GM19240 (cell line): Measurements from ENCODE around the gene HOMEZ.
A peak's percentile ranks its signal among the peaks of the same experiment; 100 is the strongest.
"Not testable (repeated sequence)": the region's sequence is repeated elsewhere in the genome, so short reads cannot be mapped to it uniquely, and the experiment has no call there.

Experiments
- DNase-seq: peaks from one replicate; pipeline ENCODE4 v3.0.0; 2011; ENCODE audit warnings: low spot score; ENCODE audit not compliant: insufficient read length

The HOMEZ gene, protein sequence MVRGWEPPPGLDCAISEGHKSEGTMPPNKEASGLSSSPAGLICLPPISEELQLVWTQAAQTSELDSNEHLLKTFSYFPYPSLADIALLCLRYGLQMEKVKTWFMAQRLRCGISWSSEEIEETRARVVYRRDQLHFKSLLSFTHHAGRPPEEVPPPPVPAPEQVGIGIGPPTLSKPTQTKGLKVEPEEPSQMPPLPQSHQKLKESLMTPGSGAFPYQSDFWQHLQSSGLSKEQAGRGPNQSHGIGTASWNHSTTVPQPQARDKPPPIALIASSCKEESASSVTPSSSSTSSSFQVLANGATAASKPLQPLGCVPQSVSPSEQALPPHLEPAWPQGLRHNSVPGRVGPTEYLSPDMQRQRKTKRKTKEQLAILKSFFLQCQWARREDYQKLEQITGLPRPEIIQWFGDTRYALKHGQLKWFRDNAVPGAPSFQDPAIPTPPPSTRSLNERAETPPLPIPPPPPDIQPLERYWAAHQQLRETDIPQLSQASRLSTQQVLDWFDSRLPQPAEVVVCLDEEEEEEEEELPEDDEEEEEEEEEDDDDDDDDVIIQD

DNA sequence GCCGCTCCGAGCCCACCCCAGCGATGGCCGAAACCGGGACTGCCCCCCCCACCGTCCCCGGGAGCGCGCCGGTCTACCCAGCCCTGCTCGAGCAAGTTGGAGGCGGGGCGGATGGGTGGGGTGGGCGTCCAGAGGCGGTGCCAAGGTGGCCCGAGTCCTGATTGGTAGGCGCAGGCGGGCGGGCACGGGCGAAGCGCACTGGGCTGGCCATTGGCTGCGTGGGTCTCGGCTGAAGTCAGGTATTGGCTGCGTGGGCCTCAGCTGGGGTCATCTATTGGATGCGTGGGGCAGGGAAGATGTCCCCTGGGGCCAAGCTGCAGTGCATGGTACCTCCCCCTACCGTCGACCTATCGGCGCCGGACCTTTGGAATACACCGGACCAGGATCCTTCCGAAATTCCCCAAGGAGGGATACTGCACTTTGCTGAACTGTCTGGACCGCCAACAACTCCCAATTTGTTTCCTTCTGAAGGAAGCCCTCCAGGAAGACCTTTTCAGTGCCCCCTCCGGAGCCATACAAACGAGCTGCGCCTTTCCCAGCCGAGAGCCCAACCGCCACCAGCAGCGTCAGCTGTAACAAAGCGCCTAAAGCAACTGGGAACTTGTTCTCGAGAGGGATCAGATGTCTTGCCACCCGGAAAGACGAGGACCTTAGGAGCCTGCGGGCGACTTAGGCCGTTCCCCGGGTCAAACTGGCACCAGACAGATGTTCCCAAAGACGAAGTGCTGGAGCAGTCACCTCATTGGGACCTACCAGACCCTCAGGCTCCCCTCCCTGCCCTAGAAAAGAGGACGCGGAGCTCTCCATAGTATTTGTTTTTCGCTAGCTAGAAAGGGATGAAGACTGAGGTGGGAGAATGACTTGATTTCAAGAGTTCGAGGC, at the start of gene HOMEZ:
TSS of gene HOMEZ (minus strand) at position 113 of the 882 bp plus-strand sequence. CDS start 180 bp downstream, outside the sequence.
- peak; percentile 94 for DNase-seq

DNA sequence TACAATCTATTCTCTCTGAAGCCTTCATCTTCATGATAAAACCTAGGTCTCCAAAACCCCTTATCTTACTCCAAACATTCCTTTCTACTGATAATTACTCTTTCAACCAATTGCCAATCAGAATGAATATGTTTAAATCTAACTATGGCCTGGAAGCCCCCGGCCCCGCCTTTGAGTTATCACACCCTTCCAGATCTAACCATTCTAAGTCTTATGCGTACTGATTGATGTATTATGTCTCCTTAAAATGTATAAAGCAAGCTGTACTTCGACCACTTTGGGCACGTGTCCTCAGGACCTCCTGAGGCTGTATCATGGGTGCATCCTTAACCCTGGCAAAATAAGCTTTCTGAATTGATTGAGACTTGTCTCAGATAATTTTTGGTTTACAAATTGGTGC, 49.7 kb upstream of the HOMEZ start:
- no peak for DNase-seq

DNA sequence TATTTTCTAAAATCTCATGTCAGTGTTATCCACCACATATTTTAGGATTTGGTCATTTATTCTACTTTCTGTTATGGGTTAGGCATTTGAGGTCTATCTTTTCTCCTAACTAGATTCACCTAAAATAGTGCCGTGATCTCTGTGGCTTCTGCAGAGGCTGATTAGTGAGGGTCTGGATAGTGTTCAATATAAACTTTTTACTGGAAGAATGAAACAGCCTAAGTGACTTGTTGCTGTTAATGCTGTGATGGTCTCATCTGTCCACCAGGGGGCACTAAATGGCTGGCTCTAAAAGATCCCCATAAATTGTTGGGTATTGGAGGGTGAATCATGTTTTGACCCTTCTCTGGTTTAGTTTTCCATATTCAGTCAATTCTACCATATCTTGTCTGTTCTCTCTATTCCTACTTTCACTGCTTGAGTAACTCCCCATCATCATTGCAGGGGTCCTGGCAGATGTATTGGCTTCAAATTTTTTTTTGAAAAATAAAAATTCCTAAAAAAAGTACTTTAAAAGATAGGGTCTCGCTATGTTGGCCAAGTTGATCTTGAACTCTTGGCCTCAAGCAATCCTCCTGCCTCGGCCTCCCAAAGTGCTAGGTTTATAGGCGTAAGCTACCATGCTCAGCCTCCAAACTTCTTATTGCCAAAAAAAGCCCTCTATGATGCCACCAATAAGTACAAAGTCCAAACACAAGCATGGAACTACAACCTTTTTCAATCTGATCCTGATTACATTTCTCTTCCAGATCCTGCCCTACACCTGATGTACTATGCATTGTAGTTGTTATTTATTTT, 42.2 kb upstream of the HOMEZ start:
- peak; percentile 46 for DNase-seq

DNA sequence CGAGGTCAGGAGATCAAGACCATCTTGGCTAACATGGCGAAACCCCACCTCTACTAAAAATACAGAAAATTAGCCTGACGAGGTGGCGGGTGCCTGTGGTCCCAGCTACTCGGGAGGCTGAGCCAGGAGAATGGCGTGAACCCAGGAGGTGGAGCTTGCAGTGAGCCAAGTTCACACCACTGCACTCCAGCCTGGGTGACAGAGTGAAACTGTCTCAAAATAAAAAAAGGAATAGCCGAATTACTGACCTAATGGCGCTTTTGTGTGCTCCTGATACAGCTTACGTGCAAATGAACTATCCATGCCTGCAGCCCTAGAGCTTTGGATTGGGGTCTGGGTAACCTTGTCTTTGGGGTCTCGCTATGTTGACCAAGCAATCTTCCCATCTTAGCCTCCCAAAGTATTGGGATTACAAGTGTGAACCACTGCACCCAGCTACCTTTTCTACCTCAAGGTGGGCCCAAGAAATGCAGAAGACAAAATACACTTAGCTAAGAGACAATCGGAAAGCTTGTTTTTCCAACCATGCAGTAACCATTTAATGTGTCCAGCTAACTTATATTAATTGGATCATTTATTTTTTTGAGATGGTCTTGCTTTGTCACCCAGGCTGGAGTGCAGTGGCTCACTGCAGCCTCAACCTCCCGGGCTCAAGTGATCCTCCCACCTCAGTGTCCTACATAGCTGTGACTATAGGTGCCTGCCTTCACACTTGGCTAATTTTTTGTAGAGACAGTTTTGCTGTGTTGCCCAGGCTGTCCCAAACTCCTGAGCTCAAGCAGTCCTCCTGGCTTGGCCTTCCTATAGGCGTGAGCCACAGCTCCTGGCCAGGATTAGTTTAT, 40.8 kb upstream of the HOMEZ start:
- no peak for DNase-seq

DNA sequence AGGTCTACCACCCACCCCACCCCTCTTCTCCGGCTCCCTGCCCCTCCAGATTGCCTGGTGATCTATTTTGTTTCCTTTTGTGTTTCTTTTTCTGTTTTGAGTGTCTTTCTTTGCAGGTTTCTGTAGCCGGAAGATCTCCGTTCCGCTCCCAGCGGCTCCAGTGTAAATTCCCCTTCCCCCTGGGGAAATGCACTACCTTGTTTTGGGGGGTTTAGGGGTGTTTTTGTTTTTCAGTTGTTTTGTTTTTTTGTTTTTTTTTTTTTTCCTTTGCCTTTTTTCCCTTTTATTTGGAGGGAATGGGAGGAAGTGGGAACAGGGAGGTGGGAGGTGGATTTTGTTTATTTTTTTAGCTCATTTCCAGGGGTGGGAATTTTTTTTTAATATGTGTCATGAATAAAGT, 39.8 kb upstream of the HOMEZ start:
- DNase-seq, result not testable (repeated sequence)

DNA sequence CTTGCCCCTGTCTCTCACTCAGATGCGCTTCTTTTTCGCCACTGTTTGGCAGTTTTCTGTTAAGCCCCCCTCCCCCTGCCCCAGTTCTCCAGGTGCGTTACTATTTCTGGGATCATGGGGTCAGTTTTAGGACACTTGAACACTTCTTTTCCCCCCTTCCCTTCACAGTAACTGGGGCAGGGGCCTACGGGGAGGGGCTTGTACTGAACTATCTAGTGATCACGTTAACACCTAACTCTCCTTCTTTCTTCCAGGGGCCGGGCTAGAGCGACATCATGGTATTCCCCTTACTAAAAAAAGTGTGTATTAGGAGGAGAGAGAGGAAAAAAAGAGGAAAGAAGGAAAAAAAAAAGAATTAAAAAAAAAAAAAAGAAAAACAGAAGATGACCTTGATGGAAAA, 39.1 kb upstream of the HOMEZ start:
- no peak for DNase-seq

DNA sequence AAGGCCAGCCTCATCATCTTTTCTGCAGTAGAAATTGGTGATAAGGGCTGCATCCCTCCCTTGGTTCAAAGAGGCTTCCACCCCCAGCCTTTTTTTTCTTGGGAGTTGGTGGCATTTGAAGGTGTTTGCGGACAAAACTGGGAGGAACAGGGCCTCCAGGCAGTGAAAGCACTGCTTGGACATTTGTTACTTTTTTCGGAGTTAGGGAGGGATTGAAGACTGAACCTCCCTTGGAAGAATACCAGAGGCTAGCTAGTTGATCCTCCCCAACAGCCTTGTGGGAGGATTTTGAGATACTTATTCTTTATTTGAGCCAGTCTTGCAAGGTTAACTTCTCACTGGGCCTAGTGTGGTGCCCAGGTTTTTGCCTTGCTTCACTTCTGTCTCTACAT, 38.5 kb upstream of the HOMEZ start:
- DNase-seq, result no peak

DNA sequence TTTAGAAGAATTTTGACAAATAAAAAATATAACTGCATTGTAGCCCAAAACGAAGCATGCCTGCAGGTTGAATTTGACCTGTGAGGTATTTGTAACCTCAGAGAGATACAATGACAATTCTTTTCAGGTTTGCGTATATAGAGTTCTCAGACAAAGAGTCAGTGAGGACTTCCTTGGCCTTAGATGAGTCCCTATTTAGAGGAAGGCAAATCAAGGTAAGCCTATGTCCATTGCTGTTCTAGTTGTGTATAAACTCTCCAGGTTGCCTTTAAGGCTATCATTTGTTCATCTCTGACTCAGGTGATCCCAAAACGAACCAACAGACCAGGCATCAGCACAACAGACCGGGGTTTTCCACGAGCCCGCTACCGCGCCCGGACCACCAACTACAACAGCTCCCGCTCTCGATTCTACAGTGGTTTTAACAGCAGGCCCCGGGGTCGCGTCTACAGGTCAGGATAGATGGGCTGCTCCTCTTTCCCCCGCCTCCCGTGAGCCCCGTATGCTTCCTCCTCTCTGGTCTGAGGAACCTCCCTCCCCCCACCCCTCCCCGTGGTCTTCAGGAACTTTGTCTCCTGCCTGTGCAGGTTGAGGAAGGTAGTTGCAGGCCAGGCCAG, 38.0 kb upstream of the HOMEZ start:
- no peak for DNase-seq

DNA sequence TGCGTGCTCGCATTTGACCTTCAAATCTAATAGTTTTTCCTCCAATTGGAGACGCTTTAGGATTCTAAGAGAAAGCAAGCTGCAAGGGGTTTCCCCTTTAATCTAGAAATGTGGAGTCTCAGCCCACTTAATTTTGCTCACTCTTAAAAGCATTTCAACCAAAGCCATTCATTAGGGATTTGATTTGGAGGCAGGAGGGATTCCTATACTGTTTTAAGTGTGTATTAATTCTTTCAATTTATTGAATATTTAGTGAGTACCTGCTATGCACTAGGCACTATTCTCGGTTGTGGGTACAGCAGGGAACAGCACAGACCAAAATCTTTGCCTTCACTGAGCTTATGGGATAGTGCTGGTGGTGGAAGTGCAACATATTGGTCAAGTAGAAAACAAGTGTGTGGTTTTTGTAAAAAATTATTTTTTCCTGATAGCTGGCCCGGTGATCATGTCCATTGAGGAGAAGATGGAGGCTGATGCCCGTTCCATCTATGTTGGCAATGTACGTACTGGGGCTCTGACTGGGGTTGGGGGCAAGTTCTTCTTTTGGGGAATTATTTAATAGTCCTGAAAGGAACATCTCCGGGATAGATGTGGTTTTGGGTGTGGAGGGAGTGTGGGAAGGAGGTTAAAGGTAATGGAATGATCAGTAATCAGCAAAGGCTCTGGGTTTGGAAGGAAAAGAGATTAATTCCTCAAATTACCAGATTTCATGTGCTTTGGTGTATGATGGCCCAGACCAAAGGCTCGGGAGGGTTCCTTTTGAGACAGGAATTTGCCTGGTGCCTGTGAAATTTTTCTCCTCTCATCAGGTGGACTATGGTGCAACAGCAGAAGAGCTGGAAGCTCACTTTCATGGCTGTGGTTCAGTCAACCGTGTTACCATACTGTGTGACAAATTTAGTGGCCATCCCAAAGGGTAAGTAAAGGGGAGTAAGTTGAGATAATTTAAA, 36.9 kb upstream of the HOMEZ start:
- no peak for DNase-seq

DNA sequence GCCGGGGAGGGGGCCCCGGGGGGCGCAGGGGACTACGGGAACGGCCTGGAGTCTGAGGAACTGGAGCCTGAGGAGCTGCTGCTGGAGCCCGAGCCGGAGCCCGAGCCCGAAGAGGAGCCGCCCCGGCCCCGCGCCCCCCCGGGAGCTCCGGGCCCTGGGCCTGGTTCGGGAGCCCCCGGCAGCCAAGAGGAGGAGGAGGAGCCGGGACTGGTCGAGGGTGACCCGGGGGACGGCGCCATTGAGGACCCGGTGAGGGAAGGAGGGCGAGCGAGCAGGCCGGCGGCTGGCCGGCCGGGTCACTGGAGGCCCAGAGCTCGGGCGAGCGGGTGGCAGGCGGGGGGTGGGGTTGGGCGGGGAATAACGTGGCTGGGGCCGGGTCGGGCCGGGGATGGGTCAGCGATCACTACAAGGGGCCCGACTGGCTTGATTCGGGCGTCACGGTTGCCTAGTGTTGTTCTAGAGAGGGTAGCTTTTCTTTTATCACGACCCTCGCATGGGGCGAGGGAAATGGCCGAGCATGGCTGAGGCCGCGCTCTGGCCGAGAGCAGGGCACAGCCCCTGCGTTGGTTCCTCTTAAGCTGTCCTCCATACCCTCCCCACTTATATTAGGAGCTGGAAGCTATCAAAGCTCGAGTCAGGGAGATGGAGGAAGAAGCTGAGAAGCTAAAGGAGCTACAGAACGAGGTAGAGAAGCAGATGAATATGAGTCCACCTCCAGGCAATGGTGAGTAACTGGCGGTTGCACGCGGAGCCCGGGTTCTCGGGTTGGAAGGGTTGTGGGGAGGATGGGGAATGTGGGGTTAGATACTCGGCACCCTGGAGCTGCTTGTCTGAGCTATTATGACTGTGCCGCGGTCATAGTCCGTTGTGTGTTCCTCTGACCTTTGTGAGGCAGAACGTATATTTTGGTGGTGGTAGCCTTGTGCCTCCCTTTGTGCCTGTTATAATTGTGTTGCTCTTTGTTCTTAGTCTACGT, 35.9 kb upstream of the HOMEZ start:
- no peak for DNase-seq

DNA sequence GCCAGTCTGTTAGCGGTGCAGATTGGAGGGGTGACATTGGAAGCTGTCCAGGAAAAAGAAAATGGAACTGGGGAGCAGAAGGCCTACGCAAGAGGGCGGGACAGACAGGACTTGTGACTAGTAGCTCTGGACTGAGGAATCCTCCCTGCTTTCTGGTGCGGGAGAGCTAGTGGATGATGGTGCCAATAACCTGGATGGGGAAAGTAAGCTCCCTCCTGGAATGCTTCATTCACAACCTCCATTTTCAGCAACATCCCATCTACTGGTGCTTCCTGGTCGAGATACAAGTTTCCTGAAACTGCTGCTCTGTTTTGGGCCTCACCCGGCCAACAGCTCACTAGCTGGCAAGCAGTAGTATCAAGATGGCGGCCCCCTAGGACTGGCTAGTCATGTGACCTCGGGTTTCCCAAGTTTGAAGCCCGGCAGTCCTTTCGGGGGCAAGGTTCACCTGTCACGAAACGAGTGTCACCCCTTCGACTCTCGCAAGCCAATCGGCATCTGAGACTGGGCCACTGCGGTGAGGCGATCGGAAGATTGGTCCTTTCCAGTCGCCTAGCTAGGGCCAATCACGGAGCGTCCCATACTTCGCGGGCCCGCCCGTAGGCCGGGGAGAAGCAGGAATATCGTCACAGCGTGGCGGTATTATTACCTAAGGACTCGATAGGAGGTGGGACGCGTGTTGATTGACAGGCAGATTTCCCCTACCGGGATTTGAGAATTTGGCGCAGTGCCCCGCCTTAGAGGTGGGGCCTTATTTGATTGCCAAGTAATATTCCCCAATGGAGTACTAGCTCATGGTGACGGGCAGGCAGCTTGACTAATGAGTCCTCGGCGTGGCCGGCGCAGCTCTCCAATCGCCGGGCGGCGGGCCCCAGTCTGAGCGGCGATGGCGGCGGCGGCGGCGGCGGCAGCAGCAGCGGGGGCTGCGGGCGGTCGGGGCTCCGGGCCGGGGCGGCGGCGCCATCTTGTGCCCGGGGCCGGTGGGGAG, 34.9 kb upstream of the HOMEZ start, which contains the start of gene PABPN1:
TSS of gene PABPN1 (plus strand) at position 874 of the 988 bp plus-strand sequence. CDS start at position 887, 13 bp downstream.
- DNase-seq, result peak; percentile 96

DNA sequence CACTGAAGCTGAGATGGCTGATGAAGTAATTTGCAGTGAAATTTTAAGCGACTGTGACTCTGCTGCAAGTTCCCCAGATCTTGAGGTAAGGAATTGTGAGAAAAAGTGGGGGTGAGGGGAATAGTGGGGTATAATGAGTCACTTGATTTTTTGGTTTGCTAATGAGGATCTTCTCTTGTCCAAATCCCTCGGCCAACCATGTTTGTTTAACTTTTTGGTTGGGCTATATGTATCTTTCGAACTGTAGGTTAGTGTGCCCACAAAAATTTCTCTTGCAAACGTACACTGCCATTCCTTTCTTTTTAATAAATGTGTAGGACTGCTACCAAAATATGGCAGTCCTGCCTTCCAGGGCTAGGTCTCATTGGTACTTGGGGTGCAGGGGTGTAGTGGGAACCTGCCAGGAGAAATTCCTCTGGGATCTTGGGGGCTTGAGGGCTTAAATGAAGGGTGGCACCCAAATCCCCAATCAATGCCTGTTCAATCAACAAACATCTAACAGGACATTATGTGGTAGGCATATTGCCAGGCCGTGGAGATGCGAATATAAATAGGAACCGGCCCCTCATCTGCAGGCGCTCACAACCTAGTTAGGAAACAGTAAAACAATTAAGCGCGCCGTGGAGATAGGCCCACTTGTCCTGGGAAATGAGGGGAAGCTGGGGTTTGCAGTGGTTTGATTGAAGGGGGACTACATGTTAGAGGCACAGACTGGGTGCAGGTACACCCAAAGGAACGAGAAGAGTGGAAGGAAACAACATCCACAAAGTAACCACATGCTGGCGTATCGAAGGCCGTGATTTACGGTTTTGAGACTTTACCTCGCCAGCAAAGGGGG, 34.0 kb upstream of the HOMEZ start:
- no peak for DNase-seq

DNA sequence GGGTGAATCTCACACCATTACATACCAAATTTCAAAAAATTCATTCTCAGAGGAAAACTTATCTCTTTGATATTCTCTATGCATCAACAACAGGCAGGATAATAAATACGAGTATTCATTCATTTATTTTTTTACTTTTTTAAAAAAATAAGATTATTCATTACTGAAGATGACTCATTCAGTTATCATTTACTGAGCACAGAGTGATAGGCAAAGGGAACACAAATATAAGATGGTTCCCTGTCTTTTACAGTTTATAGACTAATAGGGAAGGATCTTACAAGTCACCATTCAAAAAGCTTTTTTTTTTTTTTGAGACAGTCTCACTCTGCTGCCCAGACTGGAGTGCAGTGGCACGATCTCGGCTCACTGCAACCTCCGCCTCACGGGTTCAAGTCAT, 30.4 kb upstream of the HOMEZ start:
- no peak for DNase-seq

DNA sequence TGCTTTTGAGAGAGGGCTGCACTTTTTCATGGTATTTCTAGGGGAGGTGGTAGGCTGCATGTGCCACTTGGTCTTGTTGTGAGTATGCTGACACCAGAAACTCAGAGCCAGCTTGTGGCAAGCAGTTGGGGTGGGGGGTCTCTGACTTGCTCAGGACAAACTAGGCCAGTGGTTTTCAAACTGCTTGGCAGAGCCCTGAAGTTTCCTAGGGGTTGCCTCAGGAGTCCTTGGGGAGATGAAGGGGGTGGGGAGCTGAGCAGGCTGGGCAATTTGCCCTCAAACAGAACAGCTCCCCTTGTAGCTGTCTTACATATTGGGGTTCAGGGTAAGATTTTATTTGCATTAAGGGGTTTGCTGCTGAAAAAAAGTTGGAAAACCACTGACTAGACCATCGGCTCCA, 24.6 kb upstream of the HOMEZ start:
- no peak for DNase-seq

DNA sequence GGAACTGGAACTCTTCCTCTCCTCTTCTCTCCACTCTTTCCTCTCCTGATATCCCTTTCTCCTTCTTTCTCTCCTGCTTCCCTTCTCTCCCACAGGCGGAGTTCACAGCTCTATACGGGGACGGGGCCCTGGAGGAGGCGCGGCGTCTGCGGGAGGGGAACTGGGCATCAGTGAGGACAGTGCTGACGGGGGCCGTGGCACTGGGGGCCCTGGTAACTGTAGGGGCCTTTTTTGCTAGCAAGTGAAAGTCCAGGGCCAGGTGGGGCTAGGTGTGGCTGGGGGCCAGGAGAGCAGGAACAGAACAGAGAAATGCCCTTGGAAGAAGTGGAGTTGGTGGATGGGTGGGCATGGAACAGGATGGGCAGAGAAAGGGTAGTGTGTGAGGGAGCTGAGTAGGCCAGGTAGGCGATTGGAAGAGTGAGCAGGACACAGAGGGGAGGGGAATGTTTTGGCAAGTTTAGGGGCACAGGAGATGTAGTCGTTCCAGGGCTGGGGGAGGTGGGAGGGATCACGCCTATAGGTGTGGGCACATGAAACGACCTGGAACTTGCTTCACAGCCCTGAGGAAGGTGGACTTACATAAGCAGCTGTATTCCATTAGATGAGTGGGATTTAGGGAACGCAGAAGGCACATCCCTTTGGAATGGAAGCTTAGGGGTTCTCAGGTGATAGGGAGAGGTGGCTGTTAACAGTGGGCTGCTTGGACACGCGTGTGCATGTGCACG, 23.0 kb upstream of the HOMEZ start:
- DNase-seq, result no peak
